Immature natural killer cell (primary cell): ENCODE measurements around the gene ACCSL. TPM values are rescaled to one million over a fixed set of nuclear protein-coding genes. Genes with fewer than 3 reads are reported as not detected.
A peak's percentile ranks its signal among the peaks of the same experiment; 100 is the strongest.

Source experiments
- DNase-seq, 3 donors: peaks; one replicate each; pipeline ENCODE4 v3.0.0; 2022; ENCODE audit warnings: mixed read lengths in 1 of 3
- H3K27ac Mint-ChIP-seq, 6 donors: one replicate each; pipeline ENCODE4 v1.8.0; 2020; ENCODE audit warnings: mixed read lengths in 6 of 6, mild to moderate bottlenecking in 5 of 6, inconsistent platforms in 4 of 6, moderate library complexity in 3 of 6
- H3K27me3 Mint-ChIP-seq, 3 donors: one replicate each; pipeline ENCODE4 v1.8.0; 2020 to 2021; ENCODE audit warnings: low read depth in 3 of 3, mild to moderate bottlenecking in 3 of 3, mixed read lengths in 3 of 3, moderate library complexity in 3 of 3, inconsistent platforms in 1 of 3
- H3K36me3 Mint-ChIP-seq, 3 donors: one replicate each; pipeline ENCODE4 v1.8.0; 2020; ENCODE audit warnings: mixed read lengths in 3 of 3, inconsistent platforms in 2 of 3, mild to moderate bottlenecking in 2 of 3
- H3K4me1 Mint-ChIP-seq, 2 donors: one replicate each; pipeline ENCODE4 v1.8.0; 2020; ENCODE audit warnings: inconsistent platforms in 2 of 2, mild to moderate bottlenecking in 2 of 2, mixed read lengths in 2 of 2, moderate library complexity in 1 of 2
- H3K4me3 Mint-ChIP-seq, 5 donors: one replicate each; pipeline ENCODE4 v1.8.0; 2020; ENCODE audit warnings: mild to moderate bottlenecking in 5 of 5, mixed read lengths in 5 of 5, inconsistent platforms in 3 of 5, moderate library complexity in 3 of 5
- H3K9me3 Mint-ChIP-seq, 6 donors: one replicate each; pipeline ENCODE4 v1.8.0; 2020; ENCODE audit warnings: mild to moderate bottlenecking in 6 of 6, mixed read lengths in 6 of 6, inconsistent platforms in 4 of 6, moderate library complexity in 3 of 6
- polyA plus RNA-seq, 3 donors: library from polyadenylated mRNA; unstranded; fragments of 300-500 nt; fragmentation: Illumina TruSeq; gene quantifications; one replicate each; pipeline ENCODE4 v1.2.3, GENCODE V29; 2021

ACCSL gene
- polyA plus RNA-seq: not detected

- Mint-ChIP-seq H3K27ac (no peak within 1 kb of the TSS), H3K27me3 (no peaks in the 10 kb centered on the region), H3K4me3 (no peak within 1 kb of the TSS), H3K9me3 (peaks cover 0 to 2% (median 0%) of the 10 kb centered on the region in 6 donors), H3K36me3 (no peaks in the 10 kb centered on the region), H3K4me1 (no peaks in the 10 kb centered on the region)
- DNase-seq: no peak
Observed at GRCh38 chr11:44047931-44048431, at the start of gene ACCSL. TSS of gene ACCSL (plus strand) at chr11:44047981. CDS start at chr11:44048037, 56 bp downstream.

GRCh38 chr11:43998308-43998707 lies 49.5 kb upstream of the ACCSL start:
- Mint-ChIP-seq H3K36me3 (no peaks in the 10 kb centered on the region), H3K27ac (no peak overlapping the region), H3K4me1 (no peaks in the 10 kb centered on the region), H3K27me3 (peaks cover 0 to 4% (median 2%) of the 10 kb centered on the region in 3 donors), H3K4me3 (no peak overlapping the region), H3K9me3 (no peaks in the 10 kb centered on the region)
- no peak for DNase-seq

- no peak overlapping the region for H3K27ac Mint-ChIP-seq
- H3K4me3 Mint-ChIP-seq: no peak overlapping the region
- no peaks in the 10 kb centered on the region for H3K4me1 Mint-ChIP-seq
- no peaks in the 10 kb centered on the region for H3K9me3 Mint-ChIP-seq
- H3K36me3 Mint-ChIP-seq: no peaks in the 10 kb centered on the region
- no peak for DNase-seq
- peaks cover 0 to 4% (median 2%) of the 10 kb centered on the region in 3 donors for H3K27me3 Mint-ChIP-seq
Observed at GRCh38 chr11:44000731-44001130, 47.0 kb upstream of the ACCSL start.

- Mint-ChIP-seq H3K27me3 (peaks cover 0 to 4% (median 2%) of the 10 kb centered on the region in 3 donors), H3K27ac (peak overlapping the region in 1 of 6 donors; percentile 7), H3K36me3 (no peaks in the 10 kb centered on the region), H3K4me3 (no peak overlapping the region), H3K4me1 (no peaks in the 10 kb centered on the region), H3K9me3 (no peaks in the 10 kb centered on the region)
- DNase-seq: no peak
Observed at GRCh38 chr11:44002191-44003093, 45.3 kb upstream of the ACCSL start.

- no peaks in the 10 kb centered on the region for H3K9me3 Mint-ChIP-seq
- DNase-seq: no peak
- no peaks in the 10 kb centered on the region for H3K4me1 Mint-ChIP-seq
- H3K27ac Mint-ChIP-seq: no peak overlapping the region
- peaks cover 0 to 2% (median 1%) of the 10 kb centered on the region in 3 donors for H3K27me3 Mint-ChIP-seq
- no peak overlapping the region for H3K4me3 Mint-ChIP-seq
- no peaks in the 10 kb centered on the region for H3K36me3 Mint-ChIP-seq
Observed at GRCh38 chr11:44003736-44004451, 43.9 kb upstream of the ACCSL start.

- Mint-ChIP-seq H3K9me3 (no peaks in the 10 kb centered on the region), H3K36me3 (no peaks in the 10 kb centered on the region), H3K4me1 (no peaks in the 10 kb centered on the region), H3K27me3 (peaks cover 0 to 2% (median 0%) of the 10 kb centered on the region in 3 donors), H3K27ac (no peak overlapping the region), H3K4me3 (no peak overlapping the region)
- no peak for DNase-seq
Observed at GRCh38 chr11:44004452-44005062, 43.2 kb upstream of the ACCSL start.

GRCh38 chr11:44005063-44005701 lies 42.6 kb upstream of the ACCSL start:
- Mint-ChIP-seq H3K4me1 (no peaks in the 10 kb centered on the region), H3K27ac (no peak overlapping the region), H3K27me3 (peaks cover 0 to 2% (median 0%) of the 10 kb centered on the region in 3 donors), H3K9me3 (no peaks in the 10 kb centered on the region), H3K4me3 (no peak overlapping the region), H3K36me3 (no peaks in the 10 kb centered on the region)
- no peak for DNase-seq

- Mint-ChIP-seq H3K27me3 (peaks cover 0 to 2% (median 0%) of the 10 kb centered on the region in 3 donors), H3K4me3 (no peak overlapping the region), H3K36me3 (no peaks in the 10 kb centered on the region), H3K4me1 (no peaks in the 10 kb centered on the region), H3K9me3 (no peaks in the 10 kb centered on the region), H3K27ac (no peak overlapping the region)
- no peak for DNase-seq
Observed at GRCh38 chr11:44005956-44006355, 41.8 kb upstream of the ACCSL start.

GRCh38 chr11:44006917-44007361 lies 40.8 kb upstream of the ACCSL start:
- DNase-seq: no peak
- H3K4me1 Mint-ChIP-seq: no peaks in the 10 kb centered on the region
- H3K9me3 Mint-ChIP-seq: no peaks in the 10 kb centered on the region
- no peak overlapping the region for H3K27ac Mint-ChIP-seq
- H3K36me3 Mint-ChIP-seq: no peaks in the 10 kb centered on the region
- H3K27me3 Mint-ChIP-seq: peaks cover 0 to 2% (median 0%) of the 10 kb centered on the region in 3 donors
- no peak overlapping the region for H3K4me3 Mint-ChIP-seq

- peaks cover 0 to 3% (median 2%) of the 10 kb centered on the region in 3 donors for H3K27me3 Mint-ChIP-seq
- no peaks in the 10 kb centered on the region for H3K36me3 Mint-ChIP-seq
- H3K4me1 Mint-ChIP-seq: no peaks in the 10 kb centered on the region
- no peak overlapping the region for H3K4me3 Mint-ChIP-seq
- no peak for DNase-seq
- no peaks in the 10 kb centered on the region for H3K9me3 Mint-ChIP-seq
- H3K27ac Mint-ChIP-seq: no peak overlapping the region
Observed at GRCh38 chr11:44007481-44008087, 40.2 kb upstream of the ACCSL start.

GRCh38 chr11:44008088-44008501 lies 39.7 kb upstream of the ACCSL start:
- Mint-ChIP-seq H3K36me3 (no peaks in the 10 kb centered on the region), H3K27ac (no peak overlapping the region), H3K27me3 (peaks cover 0 to 3% (median 2%) of the 10 kb centered on the region in 3 donors), H3K4me1 (no peaks in the 10 kb centered on the region), H3K4me3 (no peak overlapping the region), H3K9me3 (no peaks in the 10 kb centered on the region)
- DNase-seq: no peak

- H3K27ac Mint-ChIP-seq: no peak overlapping the region
- H3K36me3 Mint-ChIP-seq: no peaks in the 10 kb centered on the region
- no peaks in the 10 kb centered on the region for H3K9me3 Mint-ChIP-seq
- H3K4me1 Mint-ChIP-seq: no peaks in the 10 kb centered on the region
- no peak overlapping the region for H3K4me3 Mint-ChIP-seq
- DNase-seq: no peak
- H3K27me3 Mint-ChIP-seq: peaks cover 0 to 3% (median 2%) of the 10 kb centered on the region in 3 donors
Observed at GRCh38 chr11:44008698-44009097, 39.1 kb upstream of the ACCSL start.

- Mint-ChIP-seq H3K27me3 (peaks cover 2 to 5% (median 3%) of the 10 kb centered on the region in 3 donors), H3K27ac (no peak overlapping the region), H3K9me3 (no peaks in the 10 kb centered on the region), H3K4me3 (no peak overlapping the region), H3K4me1 (no peaks in the 10 kb centered on the region), H3K36me3 (no peaks in the 10 kb centered on the region)
- DNase-seq: no peak
Observed at GRCh38 chr11:44010789-44011251, 37.0 kb upstream of the ACCSL start.
